ENCODE results near the gene THSD7B.

The THSD7B gene

GRCh38 chr2:137724912-137725311 is 959.6 kb downstream of the THSD7B start:
- DNase-seq: no peak
